ENCODE data around the gene GLYR1.

GLYR1 gene

GRCh38 chr16:4768549-4769305 is 78.4 kb downstream of the GLYR1 start (continued):
- TF ChIP-seq ZBTB17 (tag by site-specific recombination; IDR thresholded peaks at IDR 0.05) (peak; percentile 82), ZNF10 (tag by site-specific recombination; IDR thresholded peaks at IDR 0.05) (peak; percentile 97), ZNF518A (tag by site-specific recombination; conservative IDR thresholded peaks at IDR 0.05; ENCODE audit: low read depth) (peak; percentile 65), ZFHX2 (tag by site-specific recombination; conservative IDR thresholded peaks at IDR 0.05) (peak; percentile 17; the same call in 1 of the 2 replicates), ZNF792 (tag by site-specific recombination; IDR thresholded peaks at IDR 0.05) (0 out of 2 replicates have a peak, but pooled peaks have one; percentile 61), KLF8 (tag by site-specific recombination; IDR thresholded peaks at IDR 0.05) (0 out of 2 replicates have a peak, but pooled peaks have one; percentile 31), ZXDB (tag by site-specific recombination; IDR thresholded peaks at IDR 0.05) (peak; percentile 65), ZBTB8A (tag by site-specific recombination; IDR thresholded peaks at IDR 0.05) (peak; percentile 53; the same call in 1 of the 2 replicates), ZNF335 (tag by site-specific recombination; conservative IDR thresholded peaks at IDR 0.05) (peak; percentile 86), ZIC2 (tag by site-specific recombination; IDR thresholded peaks at IDR 0.05) (peak; percentile 51), ZNF747 (tag by site-specific recombination; IDR thresholded peaks at IDR 0.05) (no peak), ZBTB26 (tag by site-specific recombination; optimal IDR thresholded peaks at IDR 0.05) (peak; percentile 70), EGR2 (tag by site-specific recombination; IDR thresholded peaks at IDR 0.05; ENCODE audit: low read depth) (peak; percentile 37), ZNF48 (tag by site-specific recombination; IDR thresholded peaks at IDR 0.05) (no peak), ZNF324 (tag by site-specific recombination; IDR thresholded peaks at IDR 0.05) (peak; percentile 35; the same call in 1 of the 2 replicates), ZBTB10 (tag by site-specific recombination; IDR thresholded peaks at IDR 0.05) (peak; percentile 72), ELK4 (IDR thresholded peaks at IDR 0.05; ENCODE audit: borderline replicate concordance, low read depth, low read length) (peak; percentile 52; the same call in 1 of the 2 replicates), SP3 (tag by site-specific recombination; IDR thresholded peaks at IDR 0.05) (peak; percentile 91), SCRT2 (tag by site-specific recombination; IDR thresholded peaks at IDR 0.05) (no peak), AEBP2 (tag by site-specific recombination; IDR thresholded peaks at IDR 0.05; ENCODE audit: borderline replicate concordance) (no peak), ZFP37 (tag by site-specific recombination; IDR thresholded peaks at IDR 0.05) (0 out of 2 replicates have a peak, but pooled peaks have one; percentile 26), ZNF785 (tag by site-specific recombination; IDR thresholded peaks at IDR 0.05) (no peak), ZNF624 (tag by site-specific recombination; IDR thresholded peaks at IDR 0.05) (no peak), ZNF560 (tag by site-specific recombination; IDR thresholded peaks at IDR 0.05; ENCODE audit: borderline replicate concordance) (no peak), IKZF3 (tag by site-specific recombination; IDR thresholded peaks at IDR 0.05) (peak; percentile 100), PATZ1 (tag by site-specific recombination; IDR thresholded peaks at IDR 0.05) (peak; percentile 62)
